Lung (tissue), 12 donors: ENCODE measurements around the gene P2RY2. TPM values are rescaled to one million over a fixed set of nuclear protein-coding genes. Genes with fewer than 3 reads are reported as not detected.

Experiments used
- ATAC-seq: fragments of 200-7000 bp; cut with Tn5 transposase; one replicate; pipeline ENCODE4 v1.9.1; 2020; ENCODE audit warnings: moderate number of reproducible peaks; ENCODE audit not compliant: insufficient read depth, low FRiP score
- DNase-seq, 3 donors: peaks; one replicate each; pipeline ENCODE4 v3.0.0-alpha.2; 2013 to 2017
- H3K27ac ChIP-seq, 2 donors: one replicate each; pipeline ENCODE4 v1.5.1; 2013; ENCODE audit warnings: mild to moderate bottlenecking in 2 of 2, moderate library complexity in 2 of 2, control low read depth in 1 of 2, inconsistent platforms in 1 of 2, low read depth in 1 of 2, low read length in 1 of 2
- H3K27me3 ChIP-seq, 3 donors: one replicate each; pipeline ENCODE4 v1.5.1; 2013; ENCODE audit warnings: low read length in 2 of 3; ENCODE audit not compliant: control insufficient read depth in 3 of 3, insufficient read depth in 3 of 3
- H3K36me3 ChIP-seq, 4 donors: one replicate each; pipeline ENCODE4 v1.5.1; 2013; ENCODE audit warnings: low read length in 4 of 4, mild to moderate bottlenecking in 1 of 4, moderate library complexity in 1 of 4; ENCODE audit not compliant: control insufficient read depth in 4 of 4, insufficient read depth in 4 of 4
- H3K4me1 ChIP-seq, 5 donors: one replicate each; pipeline ENCODE4 v1.5.1; 2013; ENCODE audit warnings: low read length in 5 of 5, mild to moderate bottlenecking in 2 of 5, moderate library complexity in 1 of 5; ENCODE audit not compliant: control insufficient read depth in 5 of 5, insufficient read depth in 5 of 5
- H3K4me3 ChIP-seq: one replicate; pipeline ENCODE4 v1.5.1; 2013; ENCODE audit warnings: mild to moderate bottlenecking, control low read depth, moderate library complexity
- H3K9ac ChIP-seq, 2 donors: one replicate each; pipeline ENCODE4 v1.5.1; 2013; ENCODE audit warnings: low read length in 2 of 2, control low read depth in 1 of 2; ENCODE audit not compliant: insufficient read depth in 1 of 2
- H3K9me3 ChIP-seq, 4 donors: one replicate each; pipeline ENCODE4 v1.5.1; 2013; ENCODE audit warnings: low read length in 3 of 4, mild to moderate bottlenecking in 1 of 4, moderate library complexity in 1 of 4; ENCODE audit not compliant: control insufficient read depth in 4 of 4, insufficient read depth in 3 of 4
- CTCF ChIP-seq: IDR thresholded peaks from 2 replicates; pipeline ENCODE4 v1.5.1; 2012; ENCODE audit warnings: mild to moderate bottlenecking; ENCODE audit errors: control extremely low read depth, extremely low read depth
- WGBS, 2 donors: extraction: QIAGEN DNeasy Blood & Tissue Kit; methylation state at CpG; one replicate each; pipeline ENCODE4 v1.1.7; 2013; 5-methylcytosine and 5-hydroxymethylcytosine counted together
- polyA plus RNA-seq, 2 donors: library from polyadenylated mRNA; stranded (reverse); fragments of 200-250 nt; gene quantifications; one replicate each; pipeline ENCODE4 v1.2.1, GENCODE V29; 2013
- total RNA-seq, 2 donors: library from RNA; depleted of rRNA in 1 of 2; stranded (reverse); fragments of >200 nt in 1 of 2; gene quantifications; one replicate each; pipeline ENCODE4 v1.2.1, GENCODE V29; 2014 to 2021
- donor health status: control.
- donor health status: control.
- donor health status: Bipolar disorder and iron deficiency.
- donor health status: healthy.
- donor health status: DM: yes; HTN: yes; CAD: no.

The P2RY2 gene
- total and polyA plus RNA-seq, 4 donors: 3.1 to 13.0 (median 6.5) TPM

DNA sequence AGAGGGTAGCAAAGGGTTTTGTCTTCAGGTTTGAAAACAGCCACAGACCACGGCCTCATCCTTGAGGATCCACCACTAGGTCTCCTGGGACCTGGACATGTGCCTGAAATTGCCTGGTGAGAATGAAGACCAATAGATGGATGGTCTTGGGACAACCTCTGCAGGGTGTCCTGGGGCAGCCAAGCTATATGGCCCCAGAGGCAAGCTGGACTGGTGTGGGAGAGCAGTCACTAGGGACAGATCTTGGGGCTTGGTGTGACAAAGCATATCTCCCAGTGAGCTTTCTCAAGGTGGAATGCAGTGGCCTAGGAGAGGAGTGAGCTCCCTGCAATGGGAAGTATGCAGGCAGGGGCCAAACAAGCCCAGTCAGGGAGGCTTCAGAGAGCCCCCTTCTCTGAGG lies 67.6 kb downstream of the P2RY2 start:
- DNase-seq: no peak
- Histone ChIP-seq H3K27ac (no peak overlapping the region), H3K9ac (no peak overlapping the region), H3K4me1 (peaks cover 0 to 14% (median 0%) of the 10 kb centered on the region in 5 donors), H3K27me3 (no peaks in the 10 kb centered on the region), H3K9me3 (no peaks in the 10 kb centered on the region), H3K36me3 (no peaks in the 10 kb centered on the region), H3K4me3 (no peak overlapping the region)
- TF ChIP-seq CTCF: no peak
- no peak for ATAC-seq
- 83 to 96% methylated on average over 1 of the region's 1 CpG for WGBS, 2 donors

Other genes starting within 250 kb of the P2RY2 start
- 10 to 100 TPM; 41.0 to 41.6 TPM for gene FCHSD2, start 76.0 kb upstream of the P2RY2 start, total RNA-seq
- gene FCHSD2, start 76.0 kb upstream of the P2RY2 start, polyA plus RNA-seq: 10 to 100 TPM; 14.7 to 24.2 TPM
- gene P2RY6, start 54.1 kb downstream of the P2RY2 start, total RNA-seq: 1 to 10 TPM; 3.1 to 4.2 TPM
- gene P2RY6, start 54.1 kb downstream of the P2RY2 start, polyA plus RNA-seq: 10 to 100 TPM in 1 of 2 donors, 1 to 10 TPM in 1; 3.0 to 13.0 TPM
- gene ARHGEF17, start 90.0 kb downstream of the P2RY2 start, total RNA-seq: 10 to 100 TPM; 67.6 to 74.6 TPM
- gene ARHGEF17, start 90.0 kb downstream of the P2RY2 start, polyA plus RNA-seq: 10 to 100 TPM; 27.9 to 39.4 TPM
- gene RELT, start 158.1 kb downstream of the P2RY2 start, total RNA-seq: 10 to 100 TPM in 1 of 2 donors, 1 to 10 TPM in 1; 6.0 to 25.4 TPM
- 10 to 100 TPM in 1 of 2 donors, 1 to 10 TPM in 1; 7.1 to 25.0 TPM for gene RELT, start 158.1 kb downstream of the P2RY2 start, polyA plus RNA-seq